HG03135 (cell line): ENCODE measurements around the gene PIGP.
"Not testable (repeated sequence)": the region's sequence is repeated elsewhere in the genome, so short reads cannot be mapped to it uniquely, and the experiment has no call there.

Experiments
- ATAC-seq: cut with Tn5 transposase; IDR thresholded peaks from one replicate; pipeline ENCODE4 v1.9.1; 2021; ENCODE audit warnings: mild to moderate bottlenecking, moderate library complexity; ENCODE audit not compliant: unreplicated experiment

The PIGP gene

DNA sequence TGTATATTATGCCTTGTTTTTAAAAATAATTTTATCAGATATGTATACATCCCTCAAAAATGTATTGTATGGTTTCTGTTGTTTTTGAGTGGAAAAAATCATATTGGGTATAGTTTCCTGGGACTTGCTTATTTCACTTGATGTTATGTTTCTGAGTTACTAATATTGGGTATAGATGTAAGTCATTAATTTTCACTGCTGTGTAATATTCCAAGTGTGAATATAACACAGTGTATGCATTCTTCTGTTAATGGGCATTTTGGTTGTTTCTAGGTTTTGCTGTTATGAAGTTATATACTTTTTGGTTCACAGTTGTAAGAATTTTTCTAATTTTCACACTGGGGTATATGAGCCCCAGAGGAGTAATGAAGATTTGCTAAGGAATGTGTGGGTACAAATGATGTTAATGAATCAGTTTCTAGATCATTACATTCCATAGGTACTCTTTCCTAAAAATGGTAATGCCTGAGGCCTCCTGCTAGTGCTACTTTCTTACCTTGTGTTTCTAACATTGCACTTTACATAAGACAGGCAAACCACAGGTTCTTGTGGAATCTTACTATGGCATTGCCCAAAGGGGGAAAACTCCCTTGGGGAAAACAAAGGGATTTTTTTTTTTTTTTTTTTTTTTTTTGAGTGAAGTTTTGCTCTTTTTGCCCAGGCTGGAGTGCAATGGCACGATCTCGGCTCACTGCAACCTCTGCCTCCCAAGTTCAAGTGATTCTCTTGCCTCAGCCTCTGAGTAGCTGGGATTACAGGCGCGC, 3.4 kb upstream of the PIGP start:
- ATAC-seq: no peak

DNA sequence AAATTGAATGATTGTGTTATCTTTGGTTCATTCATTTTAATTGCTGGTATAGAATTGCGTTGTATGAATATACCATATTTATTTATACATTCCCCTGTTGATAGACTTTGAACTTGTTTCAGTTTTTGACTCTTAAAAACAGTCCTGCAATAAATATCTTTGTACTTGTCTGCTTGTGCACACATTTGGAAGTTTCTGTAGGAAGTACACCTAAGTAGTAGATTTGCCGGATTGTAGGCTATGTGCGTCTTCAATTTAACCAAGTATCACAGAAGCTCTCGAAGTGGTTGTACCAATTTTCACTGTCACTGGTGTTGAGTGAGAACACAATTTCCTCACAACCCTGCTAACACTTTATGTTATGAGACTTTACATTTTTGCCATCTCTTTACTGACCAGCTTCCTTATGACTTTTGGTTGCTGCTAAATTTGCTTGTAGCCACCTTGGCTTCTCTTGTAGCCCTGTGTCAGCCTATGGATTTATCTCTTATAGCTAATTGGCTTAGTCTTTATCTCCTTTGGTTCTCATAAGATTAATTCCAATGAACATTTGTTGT, 2.4 kb upstream of the PIGP start:
- no peak for ATAC-seq

DNA sequence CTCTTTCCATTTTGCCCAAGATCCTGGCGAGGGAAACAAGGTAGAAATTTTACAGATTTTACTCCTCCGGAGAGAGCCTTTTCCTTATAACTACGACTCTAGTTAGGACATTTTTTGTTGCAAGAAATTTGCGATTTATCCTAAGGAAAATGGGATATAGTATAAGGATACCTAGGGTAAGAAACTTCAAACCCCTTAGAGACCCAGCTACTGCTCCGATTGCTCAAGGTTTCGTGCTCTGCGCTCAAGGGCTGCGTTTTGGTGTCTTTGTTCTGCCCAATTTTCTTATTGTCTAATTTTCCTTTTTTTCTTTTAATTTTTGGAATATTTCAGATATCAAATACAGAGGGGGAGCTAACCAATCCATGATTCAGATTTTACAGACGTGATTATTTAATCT, 1.7 kb upstream of the PIGP start:
- no peak for ATAC-seq

DNA sequence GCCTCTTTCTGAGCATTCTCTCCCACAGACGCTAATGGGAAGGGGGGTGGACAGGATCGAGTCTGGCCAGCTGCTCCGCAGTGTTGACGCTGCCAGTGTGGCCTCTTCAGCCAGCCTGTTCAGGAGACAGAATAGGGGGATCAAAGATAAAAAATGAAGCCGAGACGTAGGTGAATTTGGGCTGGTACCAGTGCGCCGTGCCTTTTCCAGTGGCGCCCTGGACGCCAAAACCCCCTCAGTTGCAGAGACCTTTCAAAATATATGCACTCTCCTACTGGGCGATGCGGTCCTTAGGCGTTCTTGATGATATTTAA, 1.3 kb upstream of the PIGP start:
- ATAC-seq: no peak

DNA sequence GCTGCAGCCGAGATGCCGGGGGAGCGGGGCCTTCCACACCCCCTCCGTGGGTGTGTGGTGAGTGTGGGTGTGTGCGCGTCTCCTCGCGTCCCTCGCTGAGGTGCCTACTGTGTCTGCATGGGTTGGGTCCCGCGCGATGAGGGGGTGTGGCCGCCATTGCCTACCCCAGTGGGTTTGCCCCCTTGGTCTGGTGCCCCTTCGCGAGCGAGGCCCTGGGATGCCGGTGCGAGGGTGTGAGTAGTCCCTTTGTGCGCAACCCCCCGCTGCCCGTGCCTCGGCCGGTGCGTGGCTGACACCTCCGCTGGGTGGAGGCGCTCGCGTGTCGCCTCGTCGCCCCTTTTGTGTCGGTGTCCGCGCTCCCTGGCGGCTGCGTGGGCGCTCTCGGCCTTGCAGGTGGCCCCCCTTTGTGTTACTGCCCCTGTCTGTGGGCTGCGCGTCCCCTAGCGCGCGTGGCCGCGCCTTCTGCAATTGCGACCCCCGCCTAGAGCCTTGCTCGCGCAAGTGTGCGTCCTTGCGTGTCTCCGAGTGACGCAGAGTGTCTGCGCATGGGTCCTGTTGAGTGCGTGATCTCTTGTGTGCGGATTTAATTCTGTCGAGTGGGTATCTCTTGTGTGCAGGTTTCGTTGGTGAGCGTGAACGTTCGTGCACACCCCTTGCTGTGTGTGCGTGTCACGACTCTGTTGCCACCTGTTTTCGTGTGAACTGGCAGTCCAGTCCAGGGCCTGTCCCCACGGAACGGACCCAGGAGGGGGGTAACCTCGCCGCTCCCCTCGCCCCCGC, 736 bp upstream of the PIGP start:
- peak; percentile 31 for ATAC-seq

DNA sequence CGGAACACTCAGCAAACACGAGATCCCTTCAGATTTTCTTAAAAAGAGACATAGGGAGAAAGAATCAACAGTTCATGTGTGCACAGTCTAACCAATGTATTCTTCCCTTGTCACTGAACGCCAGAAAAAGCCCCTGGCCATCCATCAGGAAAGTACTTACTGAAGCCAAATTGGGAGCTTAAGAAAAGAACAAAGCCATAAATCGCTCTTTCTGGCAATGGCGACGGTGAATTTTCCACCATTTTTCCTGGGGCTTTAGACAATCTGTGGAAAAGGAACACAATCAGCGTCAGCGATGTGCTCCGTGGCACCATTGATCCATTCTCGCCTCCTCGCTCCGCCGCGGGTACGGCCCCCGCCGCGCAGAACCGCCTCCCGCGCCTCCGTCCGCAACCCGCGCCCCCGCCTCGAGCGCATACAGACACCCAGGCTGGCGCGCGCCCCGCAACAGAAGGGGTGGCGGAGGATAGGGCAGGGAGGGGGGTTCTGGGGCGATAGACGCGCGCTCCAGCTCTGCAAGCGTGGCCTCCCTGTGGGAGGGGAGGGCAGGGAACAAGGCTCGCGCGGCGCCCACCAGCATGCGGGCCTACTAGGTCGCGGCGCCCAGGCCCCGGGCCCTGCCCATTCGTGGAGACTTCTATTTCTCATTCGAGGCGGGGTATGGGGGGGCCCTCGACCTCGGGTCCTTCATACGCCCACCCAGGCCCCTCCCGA, 440 bp downstream of the PIGP start:
- ATAC-seq: peak; percentile 42

DNA sequence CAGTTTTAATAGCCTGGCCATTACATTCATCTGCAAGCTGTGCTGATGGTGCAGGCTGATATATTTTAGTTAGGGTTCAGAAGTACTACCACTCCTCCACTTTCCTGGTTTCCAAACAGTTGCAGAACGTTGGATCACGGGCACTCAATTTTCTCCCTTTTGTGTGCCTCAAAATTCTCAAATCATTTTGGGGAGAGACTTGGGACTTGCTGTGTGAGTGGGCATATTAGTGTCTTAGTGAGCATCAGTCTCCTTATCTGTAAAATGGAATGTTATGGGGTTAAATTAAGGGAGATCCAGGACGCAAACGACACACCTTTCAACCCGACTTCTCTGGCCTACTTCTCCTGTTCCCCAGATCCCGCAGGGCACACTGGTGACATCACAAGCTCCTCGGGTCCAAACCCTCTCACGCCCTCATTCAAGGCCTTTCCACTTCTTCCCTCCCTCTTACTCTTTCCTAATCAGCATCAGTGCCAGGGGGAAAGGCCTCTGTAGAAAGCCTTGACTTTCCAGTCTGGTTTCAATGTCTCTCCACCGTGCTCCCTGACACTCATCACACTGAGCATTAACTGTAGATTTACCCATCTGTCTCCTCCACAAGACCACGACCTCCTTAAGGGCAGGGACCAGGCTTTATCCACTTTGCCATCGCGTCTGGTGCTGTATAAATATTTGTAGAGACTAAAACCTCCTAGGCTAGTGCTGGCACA, 1.2 kb downstream of the PIGP start:
- no peak for ATAC-seq

DNA sequence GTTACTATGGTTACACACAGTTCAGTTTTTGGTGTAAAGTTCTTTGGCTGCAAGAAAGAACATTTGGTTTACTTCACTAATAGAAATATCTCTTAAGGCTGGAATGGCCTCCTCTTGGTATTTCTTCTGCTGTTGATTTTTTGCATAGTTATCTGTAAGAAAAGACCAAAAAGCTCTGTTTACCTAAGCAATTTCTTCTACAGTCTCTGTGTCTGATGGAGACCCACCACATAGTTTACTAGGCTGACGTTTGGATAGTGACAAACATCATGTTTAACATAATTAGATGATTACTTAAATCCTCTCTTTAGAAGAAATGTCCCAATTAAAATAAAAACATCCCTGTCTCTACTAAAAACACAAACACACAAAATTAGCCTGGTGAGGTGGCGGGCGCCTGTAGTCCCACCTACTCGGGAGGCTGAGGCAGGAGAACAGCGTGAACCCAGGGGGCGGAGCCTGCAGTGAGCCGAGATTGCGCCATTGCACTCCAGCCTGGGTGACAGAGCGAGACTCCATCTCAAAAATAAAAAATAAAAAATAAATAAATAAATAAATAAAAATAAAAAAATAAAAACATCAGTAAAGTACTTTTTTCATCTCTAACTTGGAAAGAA, 7.2 kb downstream of the PIGP start:
- no peak for ATAC-seq

DNA sequence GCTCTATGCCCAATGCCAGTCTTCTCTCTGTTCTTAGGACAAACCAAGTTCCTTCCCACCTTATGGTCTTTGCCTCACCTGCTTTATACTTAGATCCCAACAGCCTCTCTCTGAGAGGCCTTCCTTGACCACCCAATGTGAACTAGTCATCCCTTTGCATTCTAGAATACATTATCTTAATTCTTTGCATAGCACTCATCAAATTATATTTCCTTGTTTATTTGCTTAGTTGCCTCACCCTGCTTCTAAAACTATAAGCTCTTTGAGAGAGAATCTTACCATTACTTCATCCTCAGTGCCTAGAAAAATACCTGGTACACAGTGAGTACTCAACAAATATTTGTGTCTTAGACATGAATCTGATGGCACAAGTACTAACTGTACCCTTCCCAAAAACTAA, 8.0 kb downstream of the PIGP start:
- no peak for ATAC-seq

DNA sequence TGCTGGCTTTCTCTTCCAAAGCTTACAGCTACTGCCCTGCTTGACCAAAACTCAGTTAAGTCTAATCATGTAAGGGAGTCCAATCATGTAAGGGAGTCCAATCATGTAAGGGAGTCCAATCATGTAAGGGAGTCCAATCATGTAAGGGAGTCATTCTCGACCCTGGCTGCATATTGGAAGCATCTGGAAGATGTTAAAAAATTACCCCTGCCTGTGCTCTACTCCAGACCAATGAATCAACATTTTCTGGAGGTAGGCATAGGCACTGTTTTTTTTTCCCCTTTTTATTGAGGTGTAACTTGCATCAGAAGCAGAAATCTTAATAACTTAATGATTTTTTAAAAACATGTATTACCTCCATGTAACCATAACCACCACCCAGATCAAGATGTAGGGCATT, 9.4 kb downstream of the PIGP start:
- ATAC-seq: no peak

DNA sequence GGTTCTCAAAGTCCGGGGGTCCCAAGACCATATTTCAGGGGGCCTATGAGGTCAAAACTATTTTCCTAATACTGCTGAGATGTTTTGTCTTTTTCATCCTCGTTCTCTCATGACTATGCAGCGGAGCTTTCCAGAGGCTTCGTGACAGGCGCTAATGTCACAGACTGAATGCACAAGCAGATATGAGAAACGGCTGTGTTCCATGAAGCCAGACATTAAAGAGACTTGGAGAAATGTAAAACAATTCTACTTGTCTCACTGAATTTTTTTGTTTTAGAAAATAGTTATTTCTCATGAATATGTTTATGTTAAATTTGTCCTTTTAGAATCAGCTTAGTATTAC, 10.3 kb downstream of the PIGP start:
- no peak for ATAC-seq

DNA sequence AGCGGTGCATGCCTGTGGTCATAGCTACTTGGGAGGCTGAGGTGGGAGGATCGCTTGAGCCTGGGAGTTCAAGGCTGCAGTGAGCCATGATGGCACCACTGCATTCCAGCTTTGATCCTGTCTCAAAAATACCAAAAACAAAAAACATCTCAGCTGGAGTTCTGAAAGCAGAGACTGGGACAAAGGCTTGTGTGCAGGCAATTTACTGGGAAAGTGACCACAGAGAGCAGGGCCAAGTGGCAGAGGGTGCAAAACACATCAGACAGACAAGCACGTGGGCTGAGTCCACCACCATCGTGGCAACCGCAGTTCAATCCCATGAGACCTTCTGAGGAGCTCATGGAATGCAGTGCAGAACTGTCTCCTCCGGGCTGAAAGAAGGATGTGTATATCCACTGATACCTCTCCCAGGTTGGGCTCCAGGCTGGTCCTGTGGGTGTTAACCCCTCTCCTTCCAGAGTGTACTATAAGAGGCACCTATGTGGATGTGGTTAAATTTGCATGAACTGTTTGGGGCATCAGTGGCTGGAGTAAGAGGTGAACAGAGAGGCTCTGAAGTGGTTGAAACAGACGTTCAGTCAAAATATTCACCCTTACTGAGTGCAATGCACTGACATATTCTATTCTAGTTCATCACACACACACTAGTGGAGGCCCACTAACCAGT, 10.8 kb downstream of the PIGP start:
- ATAC-seq: no peak

DNA sequence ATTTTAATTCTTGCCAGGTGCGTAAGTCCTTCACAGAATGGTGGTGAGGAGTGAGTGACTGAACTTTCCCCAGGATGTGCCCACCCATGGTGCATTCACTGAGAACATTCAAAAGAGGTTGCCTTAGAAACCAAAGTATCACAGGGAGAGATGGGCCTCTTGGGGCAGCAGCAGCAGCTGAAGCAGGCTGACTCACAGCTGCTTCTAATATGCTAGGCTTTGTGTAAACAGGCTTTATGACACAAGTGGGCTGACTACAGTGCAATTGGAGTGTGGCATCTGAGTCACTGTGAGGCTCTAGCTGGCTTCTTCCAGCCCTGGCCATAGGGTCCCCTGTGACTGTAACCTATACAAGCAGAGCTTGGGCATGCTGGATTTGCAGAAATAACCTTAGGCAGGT, 12.6 kb downstream of the PIGP start:
- ATAC-seq: no peak

DNA sequence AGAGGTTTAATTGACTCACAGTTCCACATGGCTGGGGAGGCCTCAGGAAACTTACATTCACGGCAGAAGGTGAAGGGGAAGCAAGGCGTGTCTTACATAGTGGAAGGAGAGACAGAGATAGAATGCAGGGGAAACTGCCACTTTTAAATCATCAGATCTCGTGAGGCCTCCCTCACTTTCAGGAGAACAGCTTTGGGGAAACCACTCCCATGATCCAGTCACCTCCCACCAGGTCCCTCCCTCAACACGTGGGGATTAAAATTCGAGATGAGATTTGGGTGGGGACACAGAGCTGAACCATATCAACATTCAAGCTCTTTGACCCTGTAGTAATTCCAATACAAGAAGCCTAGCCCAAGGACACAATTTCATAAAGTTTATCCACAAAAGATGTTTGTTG, 13.7 kb downstream of the PIGP start:
- ATAC-seq: no peak

DNA sequence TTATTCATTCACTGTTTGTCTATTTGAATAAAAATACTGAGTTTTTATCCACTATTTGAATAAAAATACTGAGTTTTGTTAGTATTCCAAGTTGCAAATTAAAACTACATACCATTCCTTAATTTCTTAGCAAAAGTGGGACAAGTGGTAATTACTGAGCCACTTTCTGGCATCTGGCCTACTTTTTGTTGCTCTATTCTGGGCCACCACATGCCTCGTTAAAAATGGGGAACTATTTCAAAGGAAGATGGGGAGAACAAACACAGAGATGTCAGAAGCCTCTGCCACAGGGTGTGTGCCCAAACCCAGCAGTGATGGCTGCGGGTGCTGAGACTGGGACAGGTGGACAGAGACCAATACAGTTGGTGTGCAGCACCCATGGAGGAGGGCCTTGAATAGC, 14.6 kb downstream of the PIGP start:
- ATAC-seq: no peak

DNA sequence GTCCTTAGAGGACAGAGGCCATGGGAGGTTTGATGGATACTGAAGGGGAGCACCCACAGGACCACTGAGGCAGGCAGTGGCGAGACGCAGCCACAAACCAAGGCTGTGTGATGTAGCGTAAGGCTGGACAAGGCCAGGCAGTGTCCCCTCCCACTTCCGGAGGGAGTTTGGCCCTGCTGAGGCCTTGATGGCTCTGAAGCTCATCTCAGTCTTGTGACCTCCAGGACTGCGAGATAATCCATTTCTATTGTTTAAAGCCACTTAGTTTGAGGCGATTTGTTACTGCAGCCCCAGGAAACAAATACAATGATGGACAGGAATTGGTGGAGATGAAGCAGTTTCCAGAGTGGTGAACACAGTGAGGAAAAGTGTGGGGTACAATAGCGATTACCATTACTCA, 15.3 kb downstream of the PIGP start:
- ATAC-seq: no peak

DNA sequence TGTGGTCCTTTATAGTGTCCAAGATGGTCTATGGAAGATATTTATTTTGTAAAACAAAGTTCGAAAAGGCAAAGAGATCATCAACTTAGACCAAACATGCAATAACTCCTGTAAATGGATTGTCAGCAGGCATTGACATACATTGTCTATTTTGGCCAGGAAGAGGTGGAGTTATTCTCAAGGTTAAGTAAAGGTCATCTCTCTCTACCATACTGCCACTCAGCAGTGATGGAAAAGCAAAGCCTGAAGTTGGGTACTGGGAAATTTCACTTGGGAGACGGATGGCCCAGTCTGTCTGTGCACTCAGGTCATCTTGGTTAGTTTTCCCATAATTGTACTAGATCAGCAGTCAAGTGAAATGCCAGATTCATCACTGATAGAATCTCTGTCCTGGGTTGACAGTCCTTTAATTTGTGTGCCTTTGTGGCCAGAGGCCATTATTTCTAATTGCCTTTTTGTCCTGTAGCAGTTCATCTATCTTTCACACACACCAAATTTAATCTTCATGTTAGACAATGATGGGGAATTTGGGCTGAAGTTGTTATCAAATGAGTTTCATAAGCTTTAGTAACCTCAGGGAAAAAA, 17.5 kb downstream of the PIGP start:
- no peak for ATAC-seq

DNA sequence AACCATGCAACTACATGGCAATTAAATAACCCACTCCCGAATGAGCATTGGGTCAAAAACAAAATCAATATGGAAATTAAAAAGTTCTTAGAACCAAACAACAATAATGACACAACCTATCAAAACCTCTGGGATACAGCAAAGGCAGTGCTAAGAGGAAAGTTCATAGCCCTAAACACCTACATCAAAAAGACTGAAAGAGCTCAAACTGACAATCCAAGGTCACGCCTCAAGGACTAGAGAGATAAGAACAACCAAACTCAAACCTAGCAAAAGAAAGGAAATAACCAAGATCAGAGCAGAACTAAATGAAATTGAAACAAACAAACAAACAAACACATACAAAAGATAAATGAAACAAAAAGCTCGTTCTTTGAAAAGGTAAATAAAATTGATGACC, 23.1 kb downstream of the PIGP start:
- ATAC-seq: not testable (repeated sequence)

DNA sequence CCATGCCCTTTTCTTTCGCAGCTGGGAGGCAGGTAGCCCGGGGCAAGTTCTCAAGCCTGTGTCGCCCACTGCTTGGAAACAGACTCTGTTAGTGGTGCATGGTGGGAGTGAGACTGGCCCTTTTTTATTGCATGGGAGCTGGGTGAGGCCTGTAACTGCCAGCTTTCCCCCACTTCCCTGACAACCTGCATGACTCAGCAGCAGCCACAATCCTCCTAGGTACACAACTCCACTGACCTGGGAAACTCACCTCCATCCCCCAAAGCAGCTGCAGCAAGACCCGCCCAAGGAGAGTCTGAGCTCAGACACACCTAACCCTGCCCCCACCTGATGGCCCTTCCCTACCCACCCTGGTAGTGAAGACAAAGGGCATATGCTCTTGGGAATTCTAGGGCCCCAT, 25.8 kb downstream of the PIGP start:
- ATAC-seq: no peak

DNA sequence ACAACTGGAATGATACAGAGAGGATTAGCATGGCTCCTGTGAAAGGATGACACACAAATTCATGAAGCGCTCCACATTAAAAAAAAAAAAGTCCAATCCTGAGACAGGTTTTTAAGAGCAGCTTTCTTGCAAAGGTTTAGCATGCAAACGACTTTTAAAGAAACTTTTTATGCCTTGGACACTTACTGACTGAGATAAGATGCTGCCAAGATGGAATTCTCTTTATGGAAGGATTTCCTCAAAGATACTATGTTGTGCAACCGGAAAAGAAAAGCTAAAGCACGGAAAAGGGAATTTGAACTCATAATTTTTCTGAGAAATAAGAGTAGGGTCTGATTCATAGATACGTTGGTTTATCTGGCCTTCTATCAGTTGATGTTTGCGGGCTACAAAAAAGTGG, 27.3 kb downstream of the PIGP start:
- no peak for ATAC-seq
